SK-N-MC (cell line): ENCODE data around the gene PLBD2.

Source experiments
- DNase-seq: peaks from one replicate; pipeline ENCODE4 v3.0.0-alpha.2; 2011; ENCODE audit warnings: low read depth, low spot score
- H3K27ac ChIP-seq: fragments of 200-600 bp; sonication (generic); 2 replicates; pipeline ENCODE4 v1.5.1; 2016; ENCODE audit warnings: mixed run types
- H3K36me3 ChIP-seq: fragments of 200-600 bp; sonication (generic); 2 replicates; pipeline ENCODE4 v1.6.1; 2017; ENCODE audit warnings: antibody characterized with exemption, low read length, mixed read lengths; ENCODE audit not compliant: insufficient read depth
- H3K4me3 ChIP-seq: fragments of 200-600 bp; sonication (generic); 2 replicates; pipeline ENCODE4 v1.5.1; 2016
- H3K9ac ChIP-seq: fragments of 200-600 bp; sonication (generic); 2 replicates; pipeline ENCODE4 v1.8.0; 2017; ENCODE audit warnings: mixed run types, mixed read lengths; ENCODE audit not compliant: insufficient read length
- H3K9me3 ChIP-seq: fragments of 200-600 bp; sonication (generic); 2 replicates; pipeline ENCODE4 v1.6.1; 2017; ENCODE audit warnings: low read depth, mild to moderate bottlenecking, antibody characterized with exemption, low read length, moderate library complexity, mixed read lengths
- EZH2 ChIP-seq: fragments of 200-600 bp; sonication (generic); IDR thresholded peaks from one replicate; pipeline ENCODE4 v1.6.1; 2017; ENCODE audit warnings: antibody characterized with exemption
- FOXP2 ChIP-seq: optimal IDR thresholded peaks from 2 replicates; pipeline ENCODE3; 2011; ENCODE audit warnings: mild to moderate bottlenecking, moderate library complexity; ENCODE audit not compliant: insufficient read depth; ENCODE audit errors: extremely low read length, control extremely low read depth
- POLR2AphosphoS5 ChIP-seq: IDR thresholded peaks from 2 replicates; pipeline ENCODE4 v1.6.1; 2012; ENCODE audit warnings: mild to moderate bottlenecking, low read depth, low read length, borderline replicate concordance

Gene PLBD2

GRCh38 chr12:113358381-113359132 lies at the start of gene PLBD2:
TSS of gene PLBD2 (plus strand) at chr12:113358587. CDS start at chr12:113358601, 14 bp downstream.
- no peak within 1 kb of the TSS for H3K27ac ChIP-seq
- peak; percentile 44 for DNase-seq
- peak within 1 kb of the TSS; percentile 88 for H3K9ac ChIP-seq

GRCh38 chr12:113310489-113310888 lies 47.9 kb upstream of the PLBD2 start:
- TF ChIP-seq FOXP2: no peak
- no peak for TF ChIP-seq POLR2AphosphoS5
- TF ChIP-seq EZH2: no peak
- Histone ChIP-seq H3K36me3 (no peaks in the 10 kb centered on the region), H3K27ac (no peak overlapping the region), H3K9ac (no peak overlapping the region), H3K4me3 (no peak overlapping the region), H3K9me3 (no peaks in the 10 kb centered on the region)
- no peak for DNase-seq

More at GRCh38 chr12:113358381-113359132, at the start of gene PLBD2:
- H3K36me3 ChIP-seq: no peaks in the 10 kb centered on the region
- H3K4me3 ChIP-seq: peak within 1 kb of the TSS; percentile 94
- H3K9me3 ChIP-seq: no peaks in the 10 kb centered on the region
- TF ChIP-seq POLR2AphosphoS5: peak; percentile 77; the same call in 1 of the 2 replicates
- no peak for TF ChIP-seq FOXP2
- TF ChIP-seq EZH2: no peak

- Histone ChIP-seq H3K9me3 (no peaks in the 10 kb centered on the region), H3K4me3 (no peak overlapping the region), H3K9ac (no peak overlapping the region), H3K27ac (no peak overlapping the region), H3K36me3 (no peaks in the 10 kb centered on the region)
- DNase-seq: no peak
- TF ChIP-seq EZH2: no peak
- TF ChIP-seq POLR2AphosphoS5: no peak
- TF ChIP-seq FOXP2: no peak
Measured at GRCh38 chr12:113314121-113314529, 44.3 kb upstream of the PLBD2 start.

GRCh38 chr12:113315358-113315757 lies 43.0 kb upstream of the PLBD2 start:
- H3K9ac ChIP-seq: no peak overlapping the region
- TF ChIP-seq FOXP2: no peak
- no peak for TF ChIP-seq EZH2
- no peak for TF ChIP-seq POLR2AphosphoS5
- H3K4me3 ChIP-seq: no peak overlapping the region
- H3K36me3 ChIP-seq: no peaks in the 10 kb centered on the region
- no peak for DNase-seq
- no peaks in the 10 kb centered on the region for H3K9me3 ChIP-seq
- no peak overlapping the region for H3K27ac ChIP-seq

- Histone ChIP-seq H3K4me3 (no peak overlapping the region), H3K9ac (no peak overlapping the region), H3K27ac (no peak overlapping the region), H3K9me3 (no peaks in the 10 kb centered on the region), H3K36me3 (no peaks in the 10 kb centered on the region)
- TF ChIP-seq POLR2AphosphoS5: no peak
- TF ChIP-seq FOXP2: no peak
- no peak for DNase-seq
Measured at GRCh38 chr12:113316155-113316554, 42.2 kb upstream of the PLBD2 start.

- H3K9ac ChIP-seq: no peak overlapping the region
- H3K36me3 ChIP-seq: no peaks in the 10 kb centered on the region
- no peaks in the 10 kb centered on the region for H3K9me3 ChIP-seq
- H3K27ac ChIP-seq: no peak overlapping the region
- DNase-seq: no peak
- no peak overlapping the region for H3K4me3 ChIP-seq
- TF ChIP-seq EZH2 (no peak), FOXP2 (no peak), POLR2AphosphoS5 (no peak)
Measured at GRCh38 chr12:113317122-113317521, 41.3 kb upstream of the PLBD2 start.

GRCh38 chr12:113318046-113318656 lies 40.2 kb upstream of the PLBD2 start:
- H3K4me3 ChIP-seq: no peak overlapping the region
- no peak overlapping the region for H3K9ac ChIP-seq
- no peaks in the 10 kb centered on the region for H3K36me3 ChIP-seq
- no peaks in the 10 kb centered on the region for H3K9me3 ChIP-seq
- H3K27ac ChIP-seq: no peak overlapping the region
- TF ChIP-seq EZH2 (no peak), FOXP2 (no peak), POLR2AphosphoS5 (no peak)
- no peak for DNase-seq

GRCh38 chr12:113318900-113319628 lies 39.3 kb upstream of the PLBD2 start:
- H3K4me3 ChIP-seq: no peak overlapping the region
- no peaks in the 10 kb centered on the region for H3K9me3 ChIP-seq
- H3K9ac ChIP-seq: no peak overlapping the region
- H3K36me3 ChIP-seq: no peaks in the 10 kb centered on the region
- TF ChIP-seq POLR2AphosphoS5 (no peak), EZH2 (no peak), FOXP2 (no peak)
- no peak for DNase-seq
- H3K27ac ChIP-seq: no peak overlapping the region
